K562 (cell line): Measurements from ENCODE around the gene TBCEL. TPM values are rescaled to one million over a fixed set of nuclear protein-coding genes. Genes with fewer than 3 reads are reported as not detected.
A peak's percentile ranks its signal among the peaks of the same experiment; 100 is the strongest.

Source experiments
- ATAC-seq: fragments of 200-7000 bp; cut with Tn5 transposase; 3 replicates; pipeline ENCODE4 v1.9.1; 2020; ENCODE audit warnings: moderate library complexity
- BruUV-seq: library from RNA; stranded (reverse); fragments of 400-500 nt; replicated peaks from 2 replicates; lab custom pipeline; 2021; lab: Mats Ljungman, UMichigan
- CTCF ChIA-PET: fragments of 300-600 bp; formaldehyde crosslinking; extraction: SDS; loops from one replicate; lab custom pipeline; 2021; ENCODE audit warnings: low intra/inter-chr PET ratio; lab: Yijun Ruan, JAX
- POLR2A ChIA-PET: fragments of 300-600, 350-650 bp; sonication (Branson Sonifier 250); formaldehyde crosslinking; extraction: SDS; loops from one replicate; lab custom pipeline; 2021; ENCODE audit warnings: antibody characterized with exemption, inconsistent platforms; lab: Yijun Ruan, JAX
- DNase-seq, 4 experiments: peaks; one replicate each; pipeline versions ENCODE4 v3.0.0 to v3.0.0-alpha.2; 2011 to 2018; ENCODE audit warnings: low spot score in 3 of 4, mixed read lengths in 3 of 4; ENCODE audit errors: extremely low read depth in 1 of 4
- FAIRE-seq: peaks from 2 replicates; lab custom pipeline; 2011; peaks lifted over from hg19 to GRCh38; lab: Jason Lieb, UNC
- H2AFZ ChIP-seq: 2 replicates; pipeline ENCODE4 v1.6.0; 2011; ENCODE audit warnings: low read depth, low read length, control low read depth, inconsistent platforms
- H3K27ac ChIP-seq: fragments of 200-600 bp; 3 replicates; pipeline ENCODE4 v1.8.0; 2011; ENCODE audit warnings: low read depth, mild to moderate bottlenecking, control low read depth, inconsistent platforms, low read length, moderate library complexity, mixed read lengths; ENCODE audit errors: extremely low read depth
- H3K27me3 ChIP-seq, 2 experiments: fragments of 300-600 bp in 1 of 2; 2 replicates in 1 of 2; 3 replicates in 1 of 2; pipeline versions ENCODE4 v1.6.0 to v1.8.0; 2011; ENCODE audit warnings: inconsistent platforms in 2 of 2, low read length in 2 of 2, mild to moderate bottlenecking in 1 of 2, mixed read lengths in 1 of 2, moderate library complexity in 1 of 2; ENCODE audit not compliant: control insufficient read depth in 2 of 2, insufficient read depth in 2 of 2
- H3K36me3 ChIP-seq: fragments of 300-600 bp; 3 replicates; pipeline ENCODE4 v1.8.0; 2011; ENCODE audit warnings: mild to moderate bottlenecking, low read length, inconsistent platforms; ENCODE audit not compliant: control insufficient read depth, insufficient read depth
- H3K4me1 ChIP-seq, 2 experiments: fragments of 200-600 bp in 1 of 2; replicated peaks in 1 of 2; 2 replicates in 1 of 2; 3 replicates in 1 of 2; pipeline versions ENCODE4 v1.5.1 to v1.8.0; 2011; ENCODE audit warnings: inconsistent platforms in 2 of 2, low read length in 2 of 2, mild to moderate bottlenecking in 1 of 2, mixed read lengths in 1 of 2, moderate library complexity in 1 of 2; ENCODE audit not compliant: control insufficient read depth in 2 of 2, insufficient read depth in 2 of 2
- H3K4me2 ChIP-seq: 2 replicates; pipeline ENCODE4 v1.6.1; 2011; ENCODE audit warnings: low read length, control low read depth, inconsistent platforms, mixed read lengths; ENCODE audit not compliant: insufficient read depth
- H3K4me3 ChIP-seq: fragments of 200-600 bp; sonication (generic), shearing (Covaris generic); 2 replicates; pipeline ENCODE4 v1.5.1; 2016; ENCODE audit warnings: control low read depth, inconsistent platforms
- H3K79me2 ChIP-seq: fragments of 200-600 bp; 3 replicates; pipeline ENCODE4 v1.8.0; 2011; ENCODE audit warnings: low read length, inconsistent platforms; ENCODE audit not compliant: control insufficient read depth, insufficient read depth
- H3K9ac ChIP-seq, 2 experiments: 2 replicates each; pipeline versions ENCODE4 v1.6.0 to v1.6.1; 2011; ENCODE audit warnings: low read depth in 2 of 2, low read length in 2 of 2, control low read depth in 1 of 2, inconsistent platforms in 1 of 2, mild to moderate bottlenecking in 1 of 2, mixed read lengths in 1 of 2; ENCODE audit not compliant: insufficient read depth in 1 of 2
- H3K9me1 ChIP-seq: one replicate; pipeline ENCODE4 v1.6.0; 2011; ENCODE audit warnings: inconsistent platforms, mild to moderate bottlenecking, low read length, moderate library complexity; ENCODE audit not compliant: control insufficient read depth, insufficient read depth
- H3K9me3 ChIP-seq: replicated peaks from 2 replicates; pipeline ENCODE4 v1.5.1; 2011; ENCODE audit warnings: low read depth, low read length, inconsistent platforms; ENCODE audit not compliant: control insufficient read depth, insufficient read depth
- H4K20me1 ChIP-seq: replicated peaks from 2 replicates; pipeline ENCODE4 v1.6.1; 2011; ENCODE audit warnings: low read length, inconsistent platforms, mixed read lengths; ENCODE audit not compliant: control insufficient read depth, insufficient read depth
- C11orf30 ChIP-seq: fragments of 450-650 bp; IDR thresholded peaks from 2 replicates; pipeline ENCODE4 v1.6.1; 2016; ENCODE audit warnings: low read depth, mild to moderate bottlenecking
- CBFA2T3 ChIP-seq: fragments of 450-650 bp; IDR thresholded peaks from 2 replicates; pipeline ENCODE4 v1.6.1; 2017
- CHAMP1 ChIP-seq: fragments of 450-650 bp; IDR thresholded peaks from 2 replicates; pipeline ENCODE4 v1.6.1; 2016; ENCODE audit warnings: mild to moderate bottlenecking
- CHD2 ChIP-seq: IDR thresholded peaks from 2 replicates; pipeline ENCODE4 v1.6.1; 2011; ENCODE audit warnings: low read depth, low read length
- CHD4 ChIP-seq: fragments of 200-600 bp; sonication (generic); IDR thresholded peaks from 3 replicates; pipeline ENCODE4 v1.6.1; 2012; ENCODE audit warnings: low read depth, mild to moderate bottlenecking, mixed read lengths, low read length, inconsistent platforms; ENCODE audit not compliant: insufficient read depth, insufficient replicate concordance, poor library complexity, severe bottlenecking
- CTBP1 ChIP-seq: fragments of 450-650 bp; IDR thresholded peaks from 2 replicates; pipeline ENCODE4 v1.6.1; 2016; ENCODE audit warnings: borderline replicate concordance
- KHSRP ChIP-seq: fragments of 450-650 bp; IDR thresholded peaks from 2 replicates; pipeline ENCODE4 v1.6.1; 2017
- MAFF ChIP-seq: IDR thresholded peaks from 2 replicates; pipeline ENCODE4 v1.6.1; 2012; ENCODE audit warnings: low read length, improper control_type of control experiment
- MAFG ChIP-seq: fragments of 450-650 bp; conservative IDR thresholded peaks from 2 replicates; pipeline ENCODE4 v1.6.1; 2016; ENCODE audit warnings: missing genetic modification characterization, missing compliant biosample characterization
- MAFK ChIP-seq: IDR thresholded peaks from 2 replicates; pipeline ENCODE4 v1.6.1; 2011; ENCODE audit warnings: low read length, improper control_type of control experiment
- MCM3 ChIP-seq: fragments of 450-650 bp; IDR thresholded peaks from 2 replicates; pipeline ENCODE4 v1.6.1; 2016
- NCOA6 ChIP-seq: fragments of 450-650 bp; IDR thresholded peaks from 2 replicates; pipeline ENCODE4 v1.6.1; 2017; ENCODE audit warnings: mild to moderate bottlenecking
- NFYB ChIP-seq: IDR thresholded peaks from 2 replicates; pipeline ENCODE4 v1.6.1; 2011; ENCODE audit warnings: mild to moderate bottlenecking, moderate library complexity; ENCODE audit not compliant: insufficient read length; ENCODE audit errors: extremely low read depth
- NR2C1 ChIP-seq, 2 experiments: fragments of 450-650 bp; IDR thresholded peaks; 2 replicates each; pipeline ENCODE4 v1.6.1; 2017; ENCODE audit warnings: mild to moderate bottlenecking in 2 of 2, antibody characterized with exemption in 1 of 2, inconsistent platforms in 1 of 2, missing compliant biosample characterization in 1 of 2, missing genetic modification characterization in 1 of 2
- ZC3H8 ChIP-seq: fragments of 450-650 bp; IDR thresholded peaks from 2 replicates; pipeline ENCODE4 v1.6.1; 2017
- ZKSCAN3 ChIP-seq: fragments of 250-450 bp; sonication (Bioruptor Pico); IDR thresholded peaks from 2 replicates; pipeline ENCODE4 v1.4.0; 2020
- ZNF316 ChIP-seq: fragments of 450-650 bp; IDR thresholded peaks from 2 replicates; pipeline ENCODE4 v1.6.1; 2016
- ZNF589 ChIP-seq: fragments of 200-800 bp; sonication (Bioruptor generic); IDR thresholded peaks from 2 replicates; pipeline ENCODE4 v1.6.1; 2016; ENCODE audit warnings: low read depth, missing genetic modification characterization, missing compliant biosample characterization
- WGBS: fragments of 100-300 bp; shearing (Covaris generic); methylation state at CpG from one replicate; pipeline ENCODE4 v1.1.6; 2016; ENCODE audit warnings: low coverage, mixed read lengths; ENCODE audit not compliant: insufficient coverage; ENCODE audit errors: missing lambda C conversion rate; 5-methylcytosine and 5-hydroxymethylcytosine counted together
- in situ Hi-C: fragments of 300-500 bp; cut with MboI; formaldehyde crosslinking; loops from 4 replicates; pipeline ENCODE4 v1.15.0; 2018; ENCODE audit warnings: inconsistent platforms, mixed read lengths
- intact Hi-C: fragments of 100-400 bp; cut with micrococcal nuclease; formaldehyde crosslinking; loops from 2 replicates; pipeline ENCODE4 v1.14.2; 2022
- polyA plus RNA-seq, 8 experiments: library from polyadenylated mRNA; depleted of rRNA in 4 of 8; stranded (reverse) in 5 of 8; unstranded in 3 of 8; fragments of >200 nt; fragmentation: Nextera tagmentation in 2 of 8; fragmentation: Illumina TruSeq in 1 of 8; extraction: Ambion mirVana in 2 of 8; extraction: Trizol in 1 of 8; gene quantifications; 2 replicates each; pipeline versions ENCODE4 v1.2.1 to v1.2.3, GENCODE V29; 2011 to 2014; ENCODE audit warnings: inconsistent platforms in 1 of 8, missing spikeins in 1 of 8
- total RNA-seq, 7 experiments: library from RNA; depleted of rRNA in 6 of 7; stranded (reverse); fragments of >200 nt in 6 of 7; fragmentation: Illumina TruSeq in 2 of 7; extraction: Trizol in 2 of 7; gene quantifications; 2 replicates each; pipeline versions ENCODE4 v1.2.1 to v1.2.3, GENCODE V29; 2011 to 2021; ENCODE audit warnings: low replicate concordance in 1 of 7
- TF ChIP-seq, protein P1 (sequence below): fragments of 250-450 bp; sonication (Bioruptor Pico); IDR thresholded peaks from 2 replicates; pipeline ENCODE4 v1.8.0; 2021; ENCODE audit warnings: moderate library complexity, mild to moderate bottlenecking, inconsistent platforms

Gene TBCEL
- total and polyA plus RNA-seq, 9 of the 15 experiments (the other 6 are each of a cell fraction or from before 2014, with no cell fraction given): 0.39 to 2.3 (median 1.4) TPM

GRCh38 chr11:121081321-121081720, 57.4 kb downstream of the TBCEL start:
- no peaks in the 10 kb centered on the region for H3K9me3 ChIP-seq
- H3K79me2 ChIP-seq: no peaks in the 10 kb centered on the region
- H3K27me3 ChIP-seq: no peaks in the 10 kb centered on the region
- no peaks in the 10 kb centered on the region for H4K20me1 ChIP-seq
- H3K4me2 ChIP-seq: no peak overlapping the region
- CTCF ChIA-PET: no interaction called here
- WGBS: 29% methylated on average over 3 of the region's 3 CpGs
- no peaks in the 10 kb centered on the region for H3K4me1 ChIP-seq
- no peak for FAIRE-seq
- no peaks in the 10 kb centered on the region for H3K36me3 ChIP-seq
- intact Hi-C loops: no loop called here
- no peak overlapping the region for H3K9ac ChIP-seq
- no peak overlapping the region for H3K4me3 ChIP-seq
- in situ Hi-C loops: no loop called here
- H3K27ac ChIP-seq: no peak overlapping the region
- no TSS peak for BruUV-seq
- TF ChIP-seq, protein P1, sequence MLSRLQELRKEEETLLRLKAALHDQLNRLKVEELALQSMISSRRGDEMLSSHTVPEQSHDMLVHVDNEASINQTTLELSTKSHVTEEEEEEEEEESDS (CRISPR knock-in tag): no peak
- no peak for TF ChIP-seq NCOA6
- TF ChIP-seq MAFK: peak; percentile 99
- no peak for TF ChIP-seq ZC3H8
- peak; percentile 85 for TF ChIP-seq C11orf30
- no peak for TF ChIP-seq MCM3
- no peak for TF ChIP-seq CBFA2T3
- no peak for TF ChIP-seq CTBP1
- no peak for TF ChIP-seq CHAMP1
- TF ChIP-seq MAFF: peak; percentile 97
- peak; percentile 89 for TF ChIP-seq MAFG (tag)
- no peak for TF ChIP-seq ZNF589 (CRISPR knock-in tag)
- TF ChIP-seq NR2C1 (IDR thresholded peaks at IDR 0.05): no peak
- no peak for TF ChIP-seq NR2C1 (tag; IDR thresholded peaks at IDR 0.05)
- TF ChIP-seq KHSRP: no peak
- TF ChIP-seq NFYB: no peak
- TF ChIP-seq ZKSCAN3 (CRISPR knock-in tag): no peak
- peak; percentile 92 for TF ChIP-seq ZNF316
- no peak for TF ChIP-seq CHD2
- no peak for TF ChIP-seq CHD4
- TF ChIP-seq, all 486 proteins: peak for 5
- ATAC-seq (no peak), DNase-seq (no peak)
- POLR2A ChIA-PET: interaction anchor here (0.7 kb wide), 1 partner anchor 20 kb away, joined by 3 read pairs; the partner anchor contains the start of gene TECTA
- no peaks in the 10 kb centered on the region for H3K9me1 ChIP-seq
- no peak overlapping the region for H2AFZ ChIP-seq
